HCT116 (cell line): ENCODE data around the gene PDE6B.

Source experiments
- CTCF ChIP-seq, 3 experiments: fragments of 200-600 bp in 1 of 3; sonication (generic) in 1 of 3; IDR thresholded peaks in 2 of 3; conservative IDR thresholded peaks in 1 of 3; 2 replicates each; pipeline ENCODE4 v1.5.1; 2012 to 2017; ENCODE audit warnings: low read depth in 2 of 3, low read length in 2 of 3, antibody characterized with exemption in 1 of 3, borderline replicate concordance in 1 of 3, control low read depth in 1 of 3, mild to moderate bottlenecking in 1 of 3, mixed read lengths in 1 of 3, mixed run types in 1 of 3, moderate library complexity in 1 of 3; ENCODE audit not compliant: insufficient read depth in 1 of 3
- ELF1 ChIP-seq: IDR thresholded peaks from 2 replicates; pipeline ENCODE4 v1.6.1; 2012; ENCODE audit warnings: low read depth, borderline replicate concordance
- EZH2 ChIP-seq: fragments of 200-600 bp; sonication (generic); IDR thresholded peaks from 2 replicates; pipeline ENCODE4 v1.6.1; 2017; ENCODE audit warnings: antibody characterized with exemption, mixed run types
- EZH2phosphoT487 ChIP-seq: fragments of 200-600 bp; IDR thresholded peaks from 2 replicates; pipeline ENCODE4 v1.6.1; 2018; ENCODE audit warnings: antibody characterized with exemption, borderline replicate concordance
- MAX ChIP-seq: IDR thresholded peaks from 2 replicates; pipeline ENCODE4 v1.6.1; 2012
- POLR2A ChIP-seq: IDR thresholded peaks from 2 replicates; pipeline ENCODE4 v1.7.0; 2011; ENCODE audit warnings: borderline replicate concordance; ENCODE audit not compliant: insufficient read depth, insufficient read length; ENCODE audit errors: extremely low read depth
- POLR2AphosphoS5 ChIP-seq: IDR thresholded peaks from 2 replicates; pipeline ENCODE4 v1.6.1; 2011; ENCODE audit warnings: mild to moderate bottlenecking, low read depth, low read length, moderate library complexity
- SIN3A ChIP-seq: IDR thresholded peaks from 2 replicates; pipeline ENCODE4 v1.6.1; 2012; ENCODE audit warnings: low read depth
- TCF7L2 ChIP-seq: IDR thresholded peaks from 2 replicates; pipeline ENCODE4 v1.7.0; 2011; ENCODE audit warnings: borderline replicate concordance, inconsistent platforms; ENCODE audit not compliant: insufficient read depth, insufficient read length; ENCODE audit errors: extremely low read depth
- YY1 ChIP-seq: IDR thresholded peaks from 2 replicates; pipeline ENCODE4 v1.6.1; 2011; ENCODE audit warnings: low read length, low read depth, moderate library complexity, mild to moderate bottlenecking; ENCODE audit not compliant: insufficient replicate concordance; ENCODE audit errors: extremely low read depth
- ZFX ChIP-seq: fragments of 450-650 bp; IDR thresholded peaks from 2 replicates; pipeline ENCODE4 v1.6.1; 2017
- ZNF274 ChIP-seq: fragments of 200-500 bp; sonication (Bioruptor generic); IDR thresholded peaks from 2 replicates; pipeline ENCODE4 v1.6.1; 2014; ENCODE audit warnings: mild to moderate bottlenecking, low read depth, low read length, inconsistent platforms

- TF ChIP-seq CTCF (IDR thresholded peaks at IDR 0.05 in 2 of 3, conservative IDR thresholded peaks at IDR 0.05 in 1 of 3; ENCODE audit: borderline replicate concordance in 1 of 3, insufficient read depth in 1 of 3, low read depth in 2 of 3, low read length in 2 of 3) (no peak), POLR2AphosphoS5 (no peak), YY1 (no peak), EZH2phosphoT487 (no peak), SIN3A (no peak), TCF7L2 (no peak), MAX (no peak), POLR2A (no peak), EZH2 (no peak), ZFX (no peak), ELF1 (no peak), ZNF274 (no peak)
Measured at GRCh38 chr4:706834-707598, 81.6 kb downstream of the PDE6B start.
